Smooth muscle cell (in vitro differentiated cells): Measurements from ENCODE around the gene UPF3A. TPM values are rescaled to one million over a fixed set of nuclear protein-coding genes. Genes with fewer than 3 reads are reported as not detected.
"Not testable (repeated sequence)": the region's sequence is repeated elsewhere in the genome, so short reads cannot be mapped to it uniquely, and the experiment has no call there.

Experiments used
- DNase-seq: peaks from one replicate; lab custom pipeline; 2025; ENCODE audit not compliant: unreplicated experiment; lab: John Stamatoyannopoulos, UW
- H2AFZ ChIP-seq: fragments of 200-600 bp; sonication (generic); 2 replicates; pipeline ENCODE4 v1.6.0; 2016; ENCODE audit warnings: antibody characterized with exemption, low read depth, mild to moderate bottlenecking
- H3F3A ChIP-seq: fragments of 200-600 bp; sonication (generic); 2 replicates; pipeline ENCODE4 v1.6.0; 2017; ENCODE audit warnings: antibody characterized with exemption, low read depth
- H3K27ac ChIP-seq: fragments of 200-600 bp; sonication (generic); 2 replicates; pipeline ENCODE4 v1.5.1; 2016; ENCODE audit warnings: low read depth, mild to moderate bottlenecking
- H3K27me3 ChIP-seq: fragments of 200-600 bp; sonication (generic); 2 replicates; pipeline ENCODE4 v1.6.1; 2016; ENCODE audit warnings: low read depth, mild to moderate bottlenecking
- H3K36me3 ChIP-seq: fragments of 200-600 bp; sonication (generic); 2 replicates; pipeline ENCODE4 v1.5.1; 2016; ENCODE audit warnings: low read depth
- H3K4me1 ChIP-seq: fragments of 200-600 bp; sonication (generic); 2 replicates; pipeline ENCODE4 v1.5.1; 2016; ENCODE audit warnings: low read depth
- H3K4me2 ChIP-seq: fragments of 200-600 bp; sonication (generic); 2 replicates; pipeline ENCODE4 v1.6.0; 2016; ENCODE audit warnings: mild to moderate bottlenecking
- H3K4me3 ChIP-seq: fragments of 200-600 bp; sonication (generic); 2 replicates; pipeline ENCODE4 v1.5.1; 2016; ENCODE audit warnings: mild to moderate bottlenecking
- H3K79me2 ChIP-seq: fragments of 200-600 bp; sonication (generic); 2 replicates; pipeline ENCODE4 v1.6.0; 2016; ENCODE audit warnings: low read depth, mild to moderate bottlenecking
- H3K9ac ChIP-seq: fragments of 200-600 bp; sonication (generic); 2 replicates; pipeline ENCODE4 v1.6.0; 2016; ENCODE audit warnings: low read depth
- H3K9me3 ChIP-seq: fragments of 200-600 bp; sonication (generic); replicated peaks from 2 replicates; pipeline ENCODE4 v1.5.1; 2016; ENCODE audit warnings: low read depth
- H4K20me1 ChIP-seq: fragments of 200-600 bp; sonication (generic); 2 replicates; pipeline ENCODE4 v1.6.0; 2016; ENCODE audit warnings: low read depth
- CTCF ChIP-seq: fragments of 200-600 bp; sonication (generic); IDR thresholded peaks from 2 replicates; pipeline ENCODE4 v1.5.1; 2017; ENCODE audit warnings: borderline replicate concordance, mild to moderate bottlenecking, antibody characterized with exemption; ENCODE audit not compliant: insufficient read depth, poor library complexity, severe bottlenecking
- WGBS: methylation state at CpG from one replicate; pipeline ENCODE4 v1.1.7; 2016; ENCODE audit warnings: low lambda C conversion rate; 5-methylcytosine and 5-hydroxymethylcytosine counted together
- polyA plus RNA-seq: library from polyadenylated mRNA; unstranded; fragments of >200 nt; fragmentation: Nextera tagmentation; extraction: Ambion mirVana; gene quantifications from 2 replicates; pipeline ENCODE4 v1.2.1, GENCODE V29; 2016
- total RNA-seq: library from RNA; depleted of rRNA; stranded (reverse); fragments of >200 nt; gene quantifications from 2 replicates; pipeline ENCODE4 v1.2.3, GENCODE V29; 2014

Gene UPF3A
- total and polyA plus RNA-seq, 2 experiments from 2014 or later: 22.4 to 34.1 TPM

GRCh38 chr13:114330086-114330485 lies 48.7 kb downstream of the UPF3A start:
- Histone ChIP-seq H4K20me1 (no peaks in the 10 kb centered on the region), H3K27me3 (no peaks in the 10 kb centered on the region), H3K4me2 (no peak overlapping the region), H3K4me1 (peaks cover 14% of the 10 kb centered on the region), H3K79me2 (no peaks in the 10 kb centered on the region), H3K9ac (no peak overlapping the region), H3F3A (peaks cover 3% of the 10 kb centered on the region), H3K36me3 (peaks cover 3% of the 10 kb centered on the region), H3K4me3 (no peak overlapping the region), H2AFZ (no peak overlapping the region), H3K27ac (no peak overlapping the region), H3K9me3 (no peaks in the 10 kb centered on the region)
- no peak for TF ChIP-seq CTCF
- 90% methylated on average over 5 of the region's 5 CpGs for WGBS
- DNase-seq: no peak

DNA sequence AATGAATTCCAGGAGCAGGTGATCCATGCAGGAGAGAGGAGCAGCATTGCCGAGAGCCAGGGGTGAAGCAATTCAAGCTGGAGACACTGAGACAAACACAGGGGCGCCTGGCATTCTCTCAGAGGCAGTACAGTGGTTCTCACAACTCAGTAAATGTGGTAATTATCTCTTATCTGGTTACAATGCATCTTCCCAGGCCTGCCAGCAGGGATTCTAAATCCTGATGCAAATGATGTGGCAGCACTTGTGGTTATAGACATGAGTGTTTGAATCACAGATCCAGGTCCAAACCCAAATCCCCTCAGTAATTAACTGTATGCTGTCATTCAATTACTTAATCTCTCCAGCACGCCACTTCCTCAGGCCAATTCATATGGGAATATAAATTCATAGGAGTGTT lies 52.5 kb downstream of the UPF3A start:
- DNase-seq, H3K9ac ChIP-seq, H3K4me3 ChIP-seq, H2AFZ ChIP-seq, H4K20me1 ChIP-seq, H3K36me3 ChIP-seq, H3F3A ChIP-seq, H3K9me3 ChIP-seq, H3K27ac ChIP-seq, H3K79me2 ChIP-seq, H3K27me3 ChIP-seq, H3K4me2 ChIP-seq: not testable (repeated sequence)
- WGBS: 26% methylated on average over 3 of the region's 3 CpGs
- H3K4me1 ChIP-seq: peaks cover 14% of the 10 kb centered on the region

DNA sequence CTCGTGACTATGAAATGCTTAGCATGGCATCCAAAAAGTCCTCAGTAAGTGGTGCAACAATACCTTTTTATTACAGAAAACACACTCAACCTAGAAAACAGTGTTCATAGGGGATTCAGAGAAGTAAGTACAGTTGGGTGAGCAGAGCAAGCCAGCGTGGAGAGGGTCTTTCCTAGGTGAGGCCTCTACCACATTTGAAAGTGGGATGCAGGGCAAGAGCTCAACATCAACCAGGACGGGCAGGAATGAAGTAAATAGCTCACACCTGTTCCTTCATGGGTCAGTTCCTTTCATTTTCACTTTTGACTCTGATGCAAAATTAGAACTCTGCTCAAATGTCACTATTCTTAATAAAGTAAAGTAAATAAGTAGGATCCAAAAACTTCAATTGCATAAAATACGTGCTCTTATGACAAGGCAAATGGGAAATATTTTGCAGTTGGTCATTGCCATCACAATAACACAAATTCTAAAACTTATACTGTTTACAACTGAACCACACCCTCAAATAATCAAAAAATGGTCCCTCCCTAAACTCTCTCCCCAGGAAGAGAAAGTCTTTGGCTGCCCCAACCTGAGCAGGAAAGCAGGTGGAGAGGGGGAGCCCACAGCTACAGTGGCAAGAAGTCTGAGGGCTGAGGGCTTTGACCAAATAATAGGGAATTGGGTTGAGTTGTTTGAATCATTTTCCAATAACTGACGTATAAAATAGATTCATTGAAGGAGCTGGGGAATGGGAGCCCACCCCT lies 53.1 kb downstream of the UPF3A start:
- TF ChIP-seq CTCF: no peak
- Histone ChIP-seq H3K79me2 (no peaks in the 10 kb centered on the region), H3K9ac (no peak overlapping the region), H3K4me1 (peaks cover 14% of the 10 kb centered on the region), H3K27me3 (no peaks in the 10 kb centered on the region), H3K27ac (no peak overlapping the region), H3K36me3 (no peaks in the 10 kb centered on the region), H4K20me1 (no peaks in the 10 kb centered on the region), H2AFZ (no peak overlapping the region), H3F3A (peaks cover 3% of the 10 kb centered on the region), H3K4me2 (no peak overlapping the region), H3K4me3 (no peak overlapping the region), H3K9me3 (no peaks in the 10 kb centered on the region)
- no peak for DNase-seq
- WGBS: 85% methylated on average over 5 of the region's 5 CpGs

DNA sequence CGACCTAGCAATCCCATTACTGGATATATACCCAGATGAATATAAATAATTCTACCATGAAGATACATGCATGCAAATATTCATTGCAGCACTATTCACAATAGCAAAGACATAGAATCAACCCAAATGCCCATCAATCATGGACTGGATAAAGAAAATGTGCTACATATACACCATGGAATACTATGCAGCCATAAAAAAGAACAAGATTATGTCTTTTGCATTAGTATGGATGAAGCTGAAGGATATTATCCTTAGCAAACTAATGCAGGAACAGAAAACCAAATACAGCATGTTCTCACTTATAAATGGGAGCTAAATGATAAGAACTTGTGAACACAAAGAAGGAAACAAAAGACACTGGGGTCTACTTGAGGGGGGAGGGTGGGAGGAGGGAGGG lies 55.1 kb downstream of the UPF3A start:
- H3K9me3 ChIP-seq, H3F3A ChIP-seq, H2AFZ ChIP-seq, H4K20me1 ChIP-seq, H3K9ac ChIP-seq, H3K27me3 ChIP-seq, H3K79me2 ChIP-seq, H3K27ac ChIP-seq, DNase-seq, H3K4me2 ChIP-seq, H3K36me3 ChIP-seq, H3K4me3 ChIP-seq: not testable (repeated sequence)
- 87% methylated on average over 1 of the region's 1 CpG for WGBS
- peaks cover 14% of the 10 kb centered on the region for H3K4me1 ChIP-seq
